IPS-18a (cell line): ENCODE results near the gene ADM.

Source experiments
- H3K27ac ChIP-seq: one replicate; pipeline ENCODE4 v1.5.1; 2013; ENCODE audit warnings: low read length
- H3K27me3 ChIP-seq: one replicate; pipeline ENCODE4 v1.6.1; 2013; ENCODE audit warnings: mild to moderate bottlenecking, low read length; ENCODE audit not compliant: control insufficient read depth, insufficient read depth
- H3K36me3 ChIP-seq: one replicate; pipeline ENCODE4 v1.6.1; 2013; ENCODE audit warnings: low read depth, low read length; ENCODE audit not compliant: control insufficient read depth
- H3K4me1 ChIP-seq: one replicate; pipeline ENCODE4 v1.6.1; 2013; ENCODE audit warnings: low read depth, low read length; ENCODE audit not compliant: control insufficient read depth
- H3K4me3 ChIP-seq: one replicate; pipeline ENCODE4 v1.5.1; 2013; ENCODE audit warnings: low read length
- H3K9ac ChIP-seq: one replicate; pipeline ENCODE4 v1.6.1; 2013; ENCODE audit warnings: mild to moderate bottlenecking, low read length, moderate library complexity
- H3K9me3 ChIP-seq: one replicate; pipeline ENCODE4 v1.6.1; 2013; ENCODE audit warnings: low read depth, low read length; ENCODE audit not compliant: control insufficient read depth

ADM gene

DNA sequence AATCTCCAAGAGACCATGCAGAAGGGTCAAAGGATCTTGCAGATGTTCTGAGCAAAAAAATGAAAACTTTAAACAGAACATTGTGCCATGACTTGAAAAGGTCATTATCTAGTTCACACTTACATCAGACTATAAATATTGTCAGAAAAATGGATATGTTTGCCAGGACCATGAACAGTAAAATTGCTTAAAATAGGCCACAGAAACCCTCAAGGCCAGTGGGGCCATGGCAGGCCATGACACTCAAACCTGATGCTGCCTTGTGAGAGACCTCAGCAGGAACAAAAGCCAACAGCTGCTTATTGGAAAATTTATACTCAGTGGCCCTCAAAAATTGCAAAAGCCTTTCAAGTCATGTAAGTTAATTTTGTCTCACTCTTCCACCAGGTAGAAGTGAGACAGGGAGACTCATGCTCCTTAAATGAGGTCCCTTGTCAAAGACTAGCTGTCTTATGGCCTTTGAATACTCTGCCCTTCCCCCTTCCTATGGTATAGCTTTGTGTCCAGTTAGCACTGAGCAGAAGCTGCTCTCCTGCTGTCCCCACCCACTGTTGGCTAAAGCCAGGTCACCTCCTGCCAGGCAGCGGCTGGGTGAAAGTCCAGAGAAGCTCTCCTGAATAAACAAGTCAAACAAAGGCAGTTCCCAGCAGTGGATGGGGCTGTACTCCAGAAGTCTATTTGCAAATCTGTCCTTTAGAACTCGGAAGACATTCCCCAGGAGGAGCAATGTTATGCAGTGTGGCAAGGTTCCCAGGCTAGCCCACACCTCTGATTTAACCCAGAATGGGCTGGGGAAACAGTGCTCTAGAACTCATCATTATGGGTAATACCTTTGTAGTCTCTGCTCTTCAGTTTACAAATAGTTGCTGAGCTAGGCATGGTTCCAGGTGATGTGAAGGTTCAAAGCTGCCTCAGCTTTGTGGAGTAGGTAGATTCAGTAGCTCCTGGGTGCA is 21.4 kb downstream of the ADM start:
- no peak overlapping the region for H3K4me3 ChIP-seq
- no peak overlapping the region for H3K27ac ChIP-seq
- no peaks in the 10 kb centered on the region for H3K27me3 ChIP-seq
- no peaks in the 10 kb centered on the region for H3K36me3 ChIP-seq
- no peak overlapping the region for H3K9ac ChIP-seq
- no peaks in the 10 kb centered on the region for H3K9me3 ChIP-seq
- peaks cover 19% of the 10 kb centered on the region for H3K4me1 ChIP-seq

DNA sequence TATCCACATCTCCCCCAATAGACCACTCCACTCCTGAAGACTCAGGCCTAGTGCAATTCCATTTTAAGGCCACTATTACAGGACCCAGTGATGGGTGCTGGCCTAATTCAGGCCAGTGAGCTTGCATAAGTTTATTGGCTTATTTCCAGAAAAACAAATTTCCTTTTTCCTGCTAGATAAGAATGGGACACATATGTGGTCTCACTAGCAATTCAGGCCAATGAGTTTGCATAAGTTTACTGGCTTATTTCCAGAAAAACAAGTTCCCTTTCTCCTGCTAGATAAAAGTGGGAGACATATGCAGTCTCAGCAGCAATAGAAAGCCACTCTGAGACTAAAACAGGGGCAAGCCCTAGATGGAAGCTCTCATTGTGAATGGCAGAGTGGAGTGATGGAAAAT is 22.4 kb downstream of the ADM start:
- no peak overlapping the region for H3K4me3 ChIP-seq
- no peaks in the 10 kb centered on the region for H3K36me3 ChIP-seq
- no peak overlapping the region for H3K9ac ChIP-seq
- H3K27ac ChIP-seq = no peak overlapping the region
- peaks cover 19% of the 10 kb centered on the region for H3K4me1 ChIP-seq
- H3K27me3 ChIP-seq = no peaks in the 10 kb centered on the region
- no peaks in the 10 kb centered on the region for H3K9me3 ChIP-seq

DNA sequence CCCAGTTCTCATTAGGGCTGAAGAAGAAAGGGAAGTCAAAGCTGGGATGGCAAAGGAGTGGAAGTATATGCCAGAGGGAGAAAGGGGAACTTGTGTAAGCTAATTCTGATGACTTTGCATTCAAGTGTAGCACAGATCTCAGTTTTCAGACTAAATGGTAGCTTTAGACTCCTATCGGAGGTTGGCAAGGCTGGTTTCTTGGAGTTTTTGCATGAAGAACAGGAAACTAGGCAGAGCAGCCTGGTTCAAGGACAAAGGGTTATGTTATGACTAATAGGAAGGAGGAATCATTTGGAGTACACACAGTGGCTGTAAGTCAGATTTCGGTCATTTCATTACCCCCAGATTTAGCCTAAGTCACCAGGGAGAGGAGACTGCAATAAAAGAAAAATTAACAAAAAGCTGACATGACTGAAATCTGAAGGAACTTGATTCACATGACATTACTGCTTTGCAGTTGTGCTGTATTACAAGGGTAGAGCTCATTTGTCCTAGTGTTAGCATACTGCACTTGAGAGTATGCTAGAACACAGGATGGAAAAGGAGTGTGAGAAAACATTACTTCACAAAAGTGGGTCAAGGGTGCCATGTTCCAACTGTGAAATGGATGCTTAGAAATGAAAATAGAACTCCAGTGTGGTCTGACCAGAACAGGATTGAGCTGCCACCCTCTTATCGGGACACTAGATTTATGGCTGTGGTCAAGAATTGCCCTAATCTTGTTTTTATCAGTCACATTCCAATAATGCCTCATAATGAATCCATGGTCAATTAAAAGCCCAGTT is 23.6 kb downstream of the ADM start:
- Histone ChIP-seq H3K4me3 (no peak overlapping the region), H3K9me3 (no peaks in the 10 kb centered on the region), H3K27ac (no peak overlapping the region), H3K36me3 (no peaks in the 10 kb centered on the region), H3K27me3 (no peaks in the 10 kb centered on the region), H3K9ac (no peak overlapping the region), H3K4me1 (peaks cover 8% of the 10 kb centered on the region)

DNA sequence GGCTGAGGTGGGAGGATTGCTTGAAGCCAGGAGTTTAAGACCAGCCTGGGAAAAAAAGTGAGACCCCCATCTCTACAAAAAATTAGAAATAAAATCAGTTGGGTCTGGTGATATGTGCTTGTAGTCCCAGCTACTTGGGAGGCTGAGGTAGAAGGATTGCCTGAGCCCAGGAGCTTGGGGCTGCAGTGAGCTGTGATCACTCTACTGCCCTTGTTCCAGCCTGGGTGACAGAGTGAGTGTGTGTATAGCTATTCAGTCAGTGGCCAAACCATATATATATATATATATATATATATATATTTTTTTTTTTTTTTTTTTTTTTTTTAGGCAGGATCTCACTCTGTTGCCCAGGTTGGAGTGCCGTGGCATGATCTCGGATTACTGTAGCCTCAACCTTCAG is 24.5 kb downstream of the ADM start:
- H3K9me3 ChIP-seq = no peaks in the 10 kb centered on the region
- no peak overlapping the region for H3K9ac ChIP-seq
- no peaks in the 10 kb centered on the region for H3K36me3 ChIP-seq
- H3K27me3 ChIP-seq = no peaks in the 10 kb centered on the region
- H3K4me1 ChIP-seq = no peaks in the 10 kb centered on the region
- no peak overlapping the region for H3K27ac ChIP-seq
- H3K4me3 ChIP-seq = no peak overlapping the region

DNA sequence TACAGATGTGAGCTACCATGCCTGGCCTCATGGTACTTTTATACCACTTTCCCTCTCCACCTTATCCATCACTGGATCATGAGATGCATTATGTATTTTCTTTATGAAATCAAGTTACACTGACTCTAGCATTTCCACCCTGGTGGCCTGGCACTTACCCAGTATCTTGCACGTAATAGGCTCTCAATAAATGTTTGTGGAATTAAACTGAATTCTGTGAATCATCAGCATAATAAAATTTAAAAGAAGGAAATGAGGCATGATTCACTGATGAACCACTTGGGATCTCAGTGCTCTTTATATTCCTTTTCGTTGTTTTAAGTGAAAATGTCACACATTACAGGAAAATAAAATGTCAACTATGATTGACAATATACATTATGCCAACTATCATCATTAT is 25.1 kb downstream of the ADM start:
- H3K4me3 ChIP-seq = no peak overlapping the region
- no peaks in the 10 kb centered on the region for H3K36me3 ChIP-seq
- H3K9ac ChIP-seq = no peak overlapping the region
- H3K27me3 ChIP-seq = no peaks in the 10 kb centered on the region
- H3K9me3 ChIP-seq = no peaks in the 10 kb centered on the region
- H3K27ac ChIP-seq = no peak overlapping the region
- no peaks in the 10 kb centered on the region for H3K4me1 ChIP-seq

DNA sequence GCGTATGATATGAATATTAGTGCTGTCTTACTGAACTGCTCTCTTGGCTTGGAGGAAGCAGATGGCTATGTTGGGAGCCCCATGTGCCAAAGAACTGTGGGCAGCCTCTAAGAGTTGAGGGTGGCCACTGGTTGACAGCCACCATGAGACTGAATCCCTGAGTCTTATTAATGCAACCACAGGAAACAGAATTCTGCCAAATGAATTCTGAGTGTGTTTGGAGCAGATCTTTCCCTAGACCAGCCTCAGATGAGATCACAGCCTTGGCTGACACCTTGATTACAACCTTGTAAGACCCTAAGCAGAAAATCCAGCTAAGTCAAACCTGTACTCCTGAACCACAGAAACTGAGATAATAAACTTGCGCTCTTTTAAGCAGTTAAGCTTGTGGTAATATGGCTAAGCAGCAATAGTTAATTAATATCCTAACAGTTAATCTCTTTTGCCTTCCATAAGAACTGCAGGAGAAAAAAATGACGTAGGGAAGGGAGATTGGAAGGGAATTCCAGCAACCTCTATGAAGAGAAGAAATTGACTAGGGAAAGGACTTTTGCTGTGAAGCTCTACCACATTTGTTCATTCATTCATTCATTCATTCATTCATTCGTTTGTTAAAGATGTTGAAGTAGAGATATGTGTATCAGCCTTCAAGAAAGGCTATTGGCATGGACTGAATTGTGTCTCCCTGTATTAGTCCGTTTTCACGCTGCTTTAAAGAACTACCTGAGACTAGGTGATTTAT is 26.8 kb downstream of the ADM start:
- H3K27ac ChIP-seq = no peak overlapping the region
- no peaks in the 10 kb centered on the region for H3K9me3 ChIP-seq
- H3K27me3 ChIP-seq = no peaks in the 10 kb centered on the region
- no peak overlapping the region for H3K4me3 ChIP-seq
- no peaks in the 10 kb centered on the region for H3K4me1 ChIP-seq
- no peaks in the 10 kb centered on the region for H3K36me3 ChIP-seq
- no peak overlapping the region for H3K9ac ChIP-seq

DNA sequence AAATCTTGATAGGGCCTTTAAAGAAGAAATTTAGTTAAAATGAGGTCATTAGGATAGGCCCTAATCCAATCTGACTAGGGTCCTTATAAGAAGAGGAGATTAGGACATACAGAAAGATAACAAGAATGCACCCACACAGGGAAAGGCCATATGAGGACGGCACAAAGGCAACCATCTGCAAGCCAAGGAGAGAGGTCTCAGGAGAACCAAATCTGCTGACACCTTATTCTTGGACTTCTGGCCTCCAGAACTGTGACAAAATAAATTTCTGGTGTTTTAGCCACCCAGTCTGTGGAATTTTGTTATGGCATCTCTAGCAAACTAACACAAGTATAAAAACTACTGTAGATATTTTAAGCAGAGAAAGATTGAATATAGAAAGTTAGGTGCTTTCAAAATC is 28.6 kb downstream of the ADM start:
- Histone ChIP-seq H3K9me3 (no peaks in the 10 kb centered on the region), H3K36me3 (no peaks in the 10 kb centered on the region), H3K4me3 (no peak overlapping the region), H3K9ac (no peak overlapping the region), H3K27ac (no peak overlapping the region), H3K4me1 (no peaks in the 10 kb centered on the region), H3K27me3 (no peaks in the 10 kb centered on the region)

DNA sequence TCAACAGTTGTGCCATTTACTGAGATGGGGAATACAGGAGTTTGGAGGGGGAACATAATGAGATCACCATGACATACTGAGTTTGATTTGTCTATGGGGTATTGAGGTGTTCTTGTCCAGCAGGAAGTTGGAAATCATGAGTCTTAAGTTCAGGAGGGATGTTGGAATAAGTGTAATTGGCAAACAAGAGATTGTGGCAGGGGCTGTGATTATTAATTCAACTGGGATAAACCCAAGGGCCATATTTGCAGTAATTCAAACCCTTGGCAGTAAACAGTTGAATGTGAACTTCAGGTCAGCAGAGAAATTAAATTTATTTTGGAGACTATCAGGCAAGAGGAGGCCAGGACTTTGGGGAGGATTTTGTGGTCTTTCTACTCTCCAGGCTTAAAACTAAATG is 33.4 kb downstream of the ADM start:
- Histone ChIP-seq H3K27ac (no peak overlapping the region), H3K9me3 (no peaks in the 10 kb centered on the region), H3K4me1 (no peaks in the 10 kb centered on the region), H3K4me3 (no peak overlapping the region), H3K36me3 (no peaks in the 10 kb centered on the region), H3K9ac (no peak overlapping the region), H3K27me3 (no peaks in the 10 kb centered on the region)

DNA sequence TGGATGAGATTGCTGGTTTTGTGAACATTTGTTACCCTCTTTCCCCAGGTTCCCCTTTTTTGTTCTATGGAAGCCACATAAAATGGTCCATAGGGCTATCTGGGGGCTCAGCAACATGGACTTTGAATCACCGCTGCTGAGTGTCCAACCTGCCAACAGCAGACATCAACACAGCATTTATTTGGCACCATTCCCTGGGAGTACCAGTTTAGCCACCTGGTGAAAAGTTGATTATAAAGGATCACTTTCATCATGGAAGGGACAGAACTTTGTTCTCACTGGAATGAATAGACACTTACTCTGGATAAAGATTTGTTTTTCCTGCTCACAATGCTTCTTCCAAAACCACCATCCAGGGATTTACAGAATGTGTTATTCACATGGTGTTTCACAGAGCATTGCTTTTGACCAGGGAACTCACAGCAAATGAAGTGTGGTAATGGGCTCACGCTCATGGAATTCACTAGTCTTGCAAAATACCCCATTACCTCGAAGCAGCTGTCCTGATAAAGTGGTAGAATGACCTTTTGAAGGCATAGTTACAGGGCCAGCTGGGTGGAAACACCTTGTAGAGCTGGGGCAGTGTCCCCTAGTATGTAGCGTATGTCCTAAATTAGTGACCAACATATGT is 43.9 kb downstream of the ADM start:
- peaks cover 30% of the 10 kb centered on the region for H3K4me1 ChIP-seq
- H3K27me3 ChIP-seq = no peaks in the 10 kb centered on the region
- no peak overlapping the region for H3K27ac ChIP-seq
- no peaks in the 10 kb centered on the region for H3K36me3 ChIP-seq
- H3K4me3 ChIP-seq = no peak overlapping the region
- no peaks in the 10 kb centered on the region for H3K9me3 ChIP-seq
- H3K9ac ChIP-seq = no peak overlapping the region

DNA sequence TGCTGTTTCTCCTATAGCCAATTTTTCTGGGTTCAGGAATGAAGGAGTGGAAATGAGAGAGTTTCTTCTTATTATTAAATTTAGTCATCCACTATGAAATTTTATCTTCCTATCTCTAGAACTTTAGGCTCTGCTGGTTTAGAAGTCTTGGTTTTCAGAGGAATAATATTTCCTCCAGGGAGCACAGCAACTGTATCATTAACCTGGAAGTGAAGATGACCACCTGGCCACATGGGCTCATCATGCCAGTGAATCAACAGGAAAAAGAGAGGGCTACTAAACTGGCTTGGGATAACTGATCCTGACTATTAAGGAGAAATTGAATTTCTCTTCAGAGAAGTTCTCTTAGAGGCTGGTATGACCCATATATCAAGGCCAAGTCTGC is 44.4 kb downstream of the ADM start:
- no peaks in the 10 kb centered on the region for H3K9me3 ChIP-seq
- no peak overlapping the region for H3K9ac ChIP-seq
- H3K36me3 ChIP-seq = no peaks in the 10 kb centered on the region
- H3K4me3 ChIP-seq = no peak overlapping the region
- H3K27ac ChIP-seq = no peak overlapping the region
- H3K4me1 ChIP-seq = peaks cover 32% of the 10 kb centered on the region
- no peaks in the 10 kb centered on the region for H3K27me3 ChIP-seq

DNA sequence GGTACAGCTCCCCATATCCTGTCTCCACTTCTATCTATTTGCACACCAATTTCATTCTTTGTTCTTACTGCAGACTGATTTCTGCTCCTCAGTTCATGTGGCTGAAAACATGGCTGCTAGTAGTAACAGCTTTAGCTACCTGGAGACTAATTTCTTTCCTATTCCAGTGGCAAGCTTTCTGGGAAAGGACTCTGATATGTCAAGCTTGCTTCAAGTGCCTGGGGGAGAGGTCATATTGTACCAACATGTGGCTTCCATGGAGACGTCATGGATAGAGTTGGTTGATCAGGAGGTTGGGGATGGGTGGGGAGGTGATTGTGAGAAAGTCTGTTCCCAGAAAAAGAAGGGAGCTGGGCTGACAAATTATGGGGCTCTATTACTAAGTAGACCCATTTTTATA is 44.9 kb downstream of the ADM start:
- H3K4me3 ChIP-seq = no peak overlapping the region
- peaks cover 35% of the 10 kb centered on the region for H3K4me1 ChIP-seq
- H3K36me3 ChIP-seq = no peaks in the 10 kb centered on the region
- H3K27ac ChIP-seq = no peak overlapping the region
- no peaks in the 10 kb centered on the region for H3K27me3 ChIP-seq
- H3K9ac ChIP-seq = no peak overlapping the region
- H3K9me3 ChIP-seq = no peaks in the 10 kb centered on the region
